ENCODE data around the gene SLC13A3. TPM values are rescaled to one million over a fixed set of nuclear protein-coding genes. Genes with fewer than 3 reads are reported as not detected.
"Not testable (repeated sequence)": the region's sequence is repeated elsewhere in the genome, so short reads cannot be mapped to it uniquely, and the experiment has no call there.

SLC13A3 gene
- total RNA-seq, 2 donors from 2014 or later: 0.37 to 1.5 TPM

DNA sequence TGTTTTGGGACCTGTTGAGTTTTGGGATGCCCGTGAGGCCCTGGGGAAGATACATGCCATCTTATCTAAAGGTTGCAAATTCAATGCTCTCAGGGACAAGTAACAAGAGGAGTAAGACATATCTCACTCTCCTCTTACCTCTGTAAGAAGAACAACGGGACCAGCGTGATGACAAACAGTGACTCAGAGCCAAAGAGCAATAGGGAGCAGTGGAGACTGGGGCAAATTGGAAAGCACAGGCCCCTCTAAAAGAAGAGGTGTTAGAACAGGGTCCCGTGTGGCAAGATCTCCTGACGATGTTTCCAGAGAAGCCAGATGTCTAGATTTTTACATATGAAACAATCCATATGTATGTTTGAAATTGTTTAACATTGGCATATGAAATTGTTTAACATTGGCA is 26.3 kb upstream of the SLC13A3 start:
- Histone ChIP-seq H3K4me3 (no peak overlapping the region), H3K36me3 (no peaks in the 10 kb centered on the region), H3K27ac (no peak overlapping the region), H3K27me3 (no peaks in the 10 kb centered on the region), H3K9me3 (no peaks in the 10 kb centered on the region), H3K4me1 (peaks cover 0 to 3% of the 10 kb centered on the region in 2 donors)
- TF ChIP-seq, protein P1, sequence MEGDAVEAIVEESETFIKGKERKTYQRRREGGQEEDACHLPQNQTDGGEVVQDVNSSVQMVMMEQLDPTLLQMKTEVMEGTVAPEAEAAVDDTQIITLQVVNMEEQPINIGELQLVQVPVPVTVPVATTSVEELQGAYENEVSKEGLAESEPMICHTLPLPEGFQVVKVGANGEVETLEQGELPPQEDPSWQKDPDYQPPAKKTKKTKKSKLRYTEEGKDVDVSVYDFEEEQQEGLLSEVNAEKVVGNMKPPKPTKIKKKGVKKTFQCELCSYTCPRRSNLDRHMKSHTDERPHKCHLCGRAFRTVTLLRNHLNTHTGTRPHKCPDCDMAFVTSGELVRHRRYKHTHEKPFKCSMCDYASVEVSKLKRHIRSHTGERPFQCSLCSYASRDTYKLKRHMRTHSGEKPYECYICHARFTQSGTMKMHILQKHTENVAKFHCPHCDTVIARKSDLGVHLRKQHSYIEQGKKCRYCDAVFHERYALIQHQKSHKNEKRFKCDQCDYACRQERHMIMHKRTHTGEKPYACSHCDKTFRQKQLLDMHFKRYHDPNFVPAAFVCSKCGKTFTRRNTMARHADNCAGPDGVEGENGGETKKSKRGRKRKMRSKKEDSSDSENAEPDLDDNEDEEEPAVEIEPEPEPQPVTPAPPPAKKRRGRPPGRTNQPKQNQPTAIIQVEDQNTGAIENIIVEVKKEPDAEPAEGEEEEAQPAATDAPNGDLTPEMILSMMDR (IDR thresholded peaks at IDR 0.05): no peak
- no peak for DNase-seq (ENCODE audit: low spot score)

DNA sequence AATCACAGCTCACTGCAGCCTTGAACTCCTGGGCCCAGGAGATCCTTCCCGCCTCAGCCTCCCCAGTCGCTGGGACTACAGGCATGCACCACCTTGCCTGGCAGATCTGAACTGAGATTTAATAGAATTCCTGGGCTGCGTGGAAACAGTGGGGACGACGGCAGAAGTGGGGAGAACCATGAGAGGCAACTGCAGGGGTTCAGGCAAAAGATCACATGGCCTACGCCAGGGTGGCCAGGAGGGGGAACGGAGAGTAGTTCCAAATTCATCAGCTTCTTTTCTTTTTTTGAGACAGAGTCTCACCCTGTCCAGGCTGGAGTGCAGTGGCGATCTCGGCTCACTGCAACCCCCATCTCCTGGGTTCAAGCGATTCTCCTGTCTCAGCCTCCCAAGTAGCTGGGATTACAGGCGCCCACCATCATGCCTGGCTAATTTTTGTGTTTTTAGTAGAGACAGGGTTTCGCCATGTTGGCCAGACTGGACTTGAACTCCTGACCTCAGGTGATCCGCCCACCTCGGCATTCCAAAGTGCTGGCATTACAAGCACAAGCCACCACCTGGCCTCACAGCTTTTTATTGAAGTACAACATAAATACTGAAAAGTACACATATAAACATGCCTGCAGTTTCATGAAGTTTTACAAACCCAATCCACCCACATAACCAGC is 25.5 kb upstream of the SLC13A3 start:
- H3K4me1 ChIP-seq; H3K4me3 ChIP-seq; H3K36me3 ChIP-seq; H3K9me3 ChIP-seq; H3K27me3 ChIP-seq; DNase-seq (ENCODE audit: low spot score); H3K27ac ChIP-seq: not testable (repeated sequence)

DNA sequence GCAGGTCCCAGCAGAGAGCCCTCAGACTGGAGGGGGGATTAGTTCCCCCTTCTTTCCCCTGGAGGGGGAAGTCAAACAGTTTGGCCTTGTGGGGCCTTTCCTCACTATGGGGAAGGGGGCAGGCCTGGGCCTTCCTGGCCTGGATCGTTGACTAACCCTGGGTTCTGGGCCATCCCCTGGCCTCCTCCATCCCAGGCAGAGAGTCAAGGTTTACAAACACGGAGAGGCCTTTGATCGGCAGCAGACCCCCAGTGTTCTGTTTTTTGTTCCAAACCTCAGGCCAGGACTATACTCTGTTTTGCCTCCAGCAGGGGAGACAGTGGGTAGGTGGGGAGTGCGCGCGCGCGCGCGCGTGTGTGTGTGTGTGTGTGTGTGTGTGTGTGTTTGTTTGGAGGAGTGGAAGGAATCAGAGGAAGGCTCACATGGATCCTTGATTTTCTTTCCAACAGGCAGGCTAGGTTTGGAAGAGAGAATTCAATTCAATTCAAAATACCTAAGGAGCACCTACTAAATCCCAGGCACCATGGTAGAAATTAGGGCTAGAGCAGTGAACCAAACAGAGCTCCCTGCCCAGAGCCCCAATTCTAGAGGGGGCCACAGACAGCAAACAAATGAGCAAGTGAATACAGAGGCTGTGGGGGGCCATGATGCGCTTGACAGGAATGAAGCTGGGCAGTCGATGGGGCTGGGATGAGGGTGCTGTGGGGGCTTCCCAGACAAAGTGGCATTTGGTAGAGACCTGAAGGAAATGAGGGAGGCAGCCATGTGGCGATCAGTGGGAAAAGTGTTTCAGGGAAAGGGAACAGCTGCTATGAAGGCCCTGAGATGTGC is 23.2 kb upstream of the SLC13A3 start:
- H3K4me1 ChIP-seq: no peaks in the 10 kb centered on the region
- TF ChIP-seq, protein P1 (IDR thresholded peaks at IDR 0.05): no peak
- no peak overlapping the region for H3K4me3 ChIP-seq
- no peak overlapping the region for H3K27ac ChIP-seq
- no peaks in the 10 kb centered on the region for H3K36me3 ChIP-seq
- peaks cover 0 to 18% of the 10 kb centered on the region in 2 donors for H3K9me3 ChIP-seq
- no peaks in the 10 kb centered on the region for H3K27me3 ChIP-seq
- DNase-seq (ENCODE audit: low spot score): no peak

DNA sequence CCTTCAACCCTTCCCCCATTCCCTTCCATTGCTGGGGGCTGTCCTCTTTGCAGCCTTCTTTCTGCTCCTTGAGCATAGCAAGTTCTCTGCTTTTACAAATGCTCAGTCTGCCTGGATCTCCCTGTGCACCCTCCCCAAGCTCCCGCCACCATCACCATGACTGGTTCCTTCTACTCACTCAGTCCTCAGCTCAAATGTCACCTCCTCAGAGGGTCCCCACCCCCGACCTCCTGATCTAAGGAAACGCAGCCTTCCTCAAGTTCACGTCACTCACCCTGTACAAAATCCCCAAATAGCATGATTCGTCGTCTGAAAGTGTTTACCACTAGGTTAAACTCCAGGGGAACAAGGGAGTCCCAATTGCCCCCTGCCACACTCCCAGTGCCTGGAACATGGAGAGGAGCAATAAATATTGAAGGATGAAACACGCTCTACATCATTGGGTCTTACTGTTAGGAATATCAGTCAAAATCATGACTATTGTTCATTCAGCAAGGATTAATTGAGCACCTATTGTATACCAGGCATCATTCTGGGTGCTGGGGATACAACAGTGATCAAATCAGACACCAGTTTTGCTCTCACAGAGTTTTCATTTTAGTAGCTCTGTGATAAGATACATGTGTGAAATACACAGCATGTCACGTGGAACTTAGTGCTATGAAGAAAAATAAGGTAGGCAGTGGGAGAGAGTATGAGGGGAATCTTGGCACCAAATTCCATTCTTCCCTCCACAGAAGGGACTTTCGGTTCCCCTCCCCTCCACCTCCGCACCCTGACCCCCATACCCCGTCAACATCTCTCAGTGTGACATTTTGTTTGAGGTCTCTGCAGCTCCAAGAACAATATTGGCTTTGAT is 22.4 kb upstream of the SLC13A3 start:
- peaks cover 0 to 18% of the 10 kb centered on the region in 2 donors for H3K9me3 ChIP-seq
- no peak for DNase-seq (ENCODE audit: low spot score)
- H3K27ac ChIP-seq: no peak overlapping the region
- H3K4me1 ChIP-seq: no peaks in the 10 kb centered on the region
- TF ChIP-seq, protein P1 (IDR thresholded peaks at IDR 0.05): no peak
- no peak overlapping the region for H3K4me3 ChIP-seq
- H3K36me3 ChIP-seq: no peaks in the 10 kb centered on the region
- no peaks in the 10 kb centered on the region for H3K27me3 ChIP-seq

DNA sequence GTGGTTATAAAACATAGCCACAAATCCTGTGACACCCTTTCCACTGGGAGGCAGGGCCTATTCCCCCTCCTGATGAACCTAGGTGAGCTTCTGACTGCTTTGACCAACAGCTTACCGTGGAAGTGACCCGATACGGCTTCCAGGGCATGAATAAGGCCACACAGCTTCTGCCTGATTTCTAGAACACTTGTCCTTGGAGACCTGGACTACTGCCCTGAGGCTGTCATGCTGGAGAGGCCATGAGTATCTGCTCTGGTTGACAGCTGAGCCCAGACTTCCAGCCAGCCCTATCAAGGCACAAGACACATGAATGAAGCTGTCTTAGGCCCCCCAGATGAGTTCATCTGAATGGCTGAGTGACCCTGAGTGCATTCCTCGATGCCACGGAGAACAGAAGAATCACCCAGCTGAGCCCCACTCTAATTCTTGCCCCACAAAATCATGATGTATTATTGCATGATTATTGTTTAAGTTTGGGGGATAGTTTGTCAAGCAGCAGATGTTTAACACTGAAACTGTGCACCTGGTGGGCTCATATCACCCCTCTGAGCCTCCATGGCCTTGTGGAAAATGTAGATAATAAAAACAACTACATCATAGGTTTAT is 21.4 kb upstream of the SLC13A3 start:
- no peak overlapping the region for H3K4me3 ChIP-seq
- H3K27ac ChIP-seq: no peak overlapping the region
- peaks cover 0 to 18% of the 10 kb centered on the region in 2 donors for H3K9me3 ChIP-seq
- no peaks in the 10 kb centered on the region for H3K27me3 ChIP-seq
- no peaks in the 10 kb centered on the region for H3K4me1 ChIP-seq
- DNase-seq (ENCODE audit: low spot score): no peak
- TF ChIP-seq, protein P1 (IDR thresholded peaks at IDR 0.05): no peak
- no peaks in the 10 kb centered on the region for H3K36me3 ChIP-seq
